Pulmonary artery endothelial cell (primary cell): ENCODE measurements around the gene JMJD1C. TPM values are rescaled to one million over a fixed set of nuclear protein-coding genes. Genes with fewer than 3 reads are reported as not detected.

Source experiments
- DNase-seq: peaks from one replicate; pipeline ENCODE4 v3.0.0-alpha.2; 2011; ENCODE audit warnings: low read depth, low spot score
- total RNA-seq: library from RNA; depleted of rRNA; stranded (reverse); fragments of >200 nt; gene quantifications from 2 replicates; pipeline ENCODE4 v1.2.3, GENCODE V29; 2014

Gene JMJD1C
- total RNA-seq, 1 donor from 2014 or later, result 122 TPM

DNA sequence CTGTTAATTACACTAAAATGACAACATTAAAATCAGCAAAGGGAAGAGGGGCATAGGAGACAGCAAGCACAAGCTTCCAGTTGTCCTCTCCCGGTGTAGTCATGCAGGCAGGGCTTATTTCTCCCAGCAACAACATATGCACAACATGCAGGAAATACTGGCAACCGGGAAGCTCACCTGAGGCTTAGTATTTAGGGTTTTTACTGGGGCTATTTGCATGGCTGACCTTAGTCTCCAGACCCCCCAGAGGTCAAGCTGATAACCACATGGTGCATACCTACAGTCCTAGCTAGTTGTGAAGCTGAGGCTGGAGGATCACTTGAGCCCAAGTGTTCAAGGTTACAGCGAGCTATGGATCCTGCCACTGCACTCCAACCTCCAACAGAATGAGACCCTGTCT, 12.8 kb upstream of the JMJD1C start:
- DNase-seq, result no peak

DNA sequence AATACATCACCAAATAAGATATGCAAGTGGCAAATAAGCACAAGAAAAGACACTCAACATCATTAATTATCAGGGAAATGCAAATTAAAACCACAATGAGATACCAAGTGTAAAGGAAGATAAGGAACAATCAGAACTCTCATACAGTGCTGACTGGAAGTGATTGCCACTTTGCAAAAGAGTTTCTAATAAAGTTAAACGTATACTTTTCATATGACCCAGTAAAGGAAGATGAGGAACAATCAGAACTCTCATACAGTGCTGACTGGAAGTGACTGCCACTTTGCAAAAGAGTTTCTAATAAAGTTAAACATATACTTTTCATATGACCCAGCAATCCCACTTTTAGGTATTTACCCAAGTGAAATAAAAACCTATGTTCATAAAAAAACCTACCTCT, 12.2 kb upstream of the JMJD1C start:
- DNase-seq, result no peak

DNA sequence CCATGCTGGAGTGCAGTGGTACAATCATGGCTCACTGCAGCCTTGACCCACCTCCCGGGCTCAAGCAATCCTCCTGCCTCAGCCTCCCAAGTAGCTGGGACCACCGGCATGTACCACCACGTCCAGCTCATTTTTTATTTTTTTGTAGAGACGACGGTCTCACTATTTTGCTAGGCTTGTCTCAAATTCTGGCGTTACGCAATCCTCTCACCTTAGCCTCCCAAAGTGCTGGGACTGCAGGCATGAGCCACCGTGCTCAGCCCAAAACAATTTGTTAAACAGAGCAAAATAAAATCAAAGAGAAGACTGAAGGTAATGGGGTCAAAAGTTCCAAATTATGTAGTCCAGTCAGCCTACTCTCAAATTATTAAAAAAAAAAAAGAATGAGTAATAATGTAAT, 8.7 kb upstream of the JMJD1C start:
- DNase-seq, result no peak

DNA sequence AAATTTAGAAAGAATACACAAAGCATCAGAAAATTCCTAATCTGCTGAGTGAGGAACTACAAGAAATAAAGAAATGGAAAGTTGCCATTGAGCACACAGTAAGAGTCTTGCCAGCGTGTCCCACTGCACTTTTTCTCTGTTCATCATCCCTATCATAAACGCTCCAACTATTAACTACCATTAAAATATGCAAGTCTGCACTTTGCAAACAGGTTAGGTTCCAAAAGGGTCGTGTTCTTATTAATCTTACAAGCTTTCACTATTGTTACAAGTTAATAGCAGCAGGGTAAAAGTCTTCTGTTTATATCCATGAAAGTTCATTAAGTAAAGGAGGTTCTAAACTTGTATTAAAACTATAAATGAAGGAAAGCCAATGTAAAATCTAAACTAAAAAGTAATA, 5.2 kb upstream of the JMJD1C start:
- DNase-seq, result no peak

DNA sequence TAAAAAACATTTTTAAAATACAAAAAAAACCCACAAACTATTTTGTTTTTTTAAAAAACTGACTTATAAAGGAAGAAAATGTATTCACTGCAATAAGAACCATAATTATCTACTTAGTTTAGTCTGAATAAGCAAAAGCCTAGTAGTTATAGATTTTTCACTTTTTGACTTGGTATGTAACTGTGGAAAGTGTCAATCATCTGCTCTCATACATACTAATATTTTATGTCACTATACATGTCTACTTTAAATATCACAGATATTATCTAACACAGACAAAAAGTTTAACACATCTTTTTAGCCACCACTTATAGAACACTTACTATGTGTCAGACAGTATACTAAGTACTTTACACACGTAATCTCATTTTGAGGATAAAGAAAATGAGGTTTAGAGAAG, 3.2 kb upstream of the JMJD1C start:
- DNase-seq, result no peak

DNA sequence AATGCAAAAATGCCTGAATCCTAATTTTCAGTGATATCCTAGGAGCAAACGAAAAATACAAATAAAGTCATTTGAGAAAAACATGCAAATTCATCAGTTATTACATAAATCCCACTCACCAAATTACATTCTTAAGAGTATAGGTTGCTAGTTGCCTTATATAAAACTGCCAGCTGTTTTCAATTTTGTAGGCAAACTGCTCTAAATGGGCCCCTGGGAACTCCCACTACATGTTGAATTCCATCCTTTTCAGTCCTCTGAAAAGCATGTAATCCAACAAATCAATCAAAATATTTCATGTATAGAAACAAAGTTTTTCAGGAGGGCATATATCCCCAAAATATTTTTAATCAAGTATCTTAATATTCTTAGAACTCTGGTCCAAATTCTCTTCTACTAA, 2.1 kb upstream of the JMJD1C start:
- DNase-seq, result no peak

- peak; percentile 19 for DNase-seq
These were observed 563 bp upstream of the JMJD1C start for GRCh38 chr10:63466144-63466935.

GRCh38 chr10:63464402-63465292, 1.1 kb downstream of the JMJD1C start:
- no peak for DNase-seq

- no peak for DNase-seq
These were observed 3.3 kb downstream of the JMJD1C start for GRCh38 chr10:63462442-63462841.

DNA sequence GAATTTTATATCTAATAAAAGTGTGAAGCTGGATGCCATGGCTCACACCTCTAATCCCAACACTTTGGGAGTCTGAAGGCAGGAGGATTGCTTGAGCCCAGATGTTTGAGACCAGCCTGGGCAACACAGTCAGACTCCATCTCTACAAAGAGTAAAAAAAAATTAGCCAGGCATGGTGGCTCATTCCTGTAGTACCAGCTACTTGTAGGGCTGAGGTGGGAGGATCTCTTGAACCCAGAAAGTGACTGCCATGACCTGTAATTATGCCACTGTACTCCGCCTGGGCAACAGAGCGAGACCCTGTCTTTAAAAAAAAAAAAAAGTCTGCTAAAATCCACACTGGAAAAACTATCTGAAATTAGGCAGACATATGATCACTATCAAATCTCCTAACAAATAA, 7.6 kb downstream of the JMJD1C start:
- no peak for DNase-seq

- DNase-seq, result no peak
These were observed 8.2 kb downstream of the JMJD1C start for GRCh38 chr10:63457594-63457993.

- DNase-seq, result no peak
These were observed 9.2 kb downstream of the JMJD1C start for GRCh38 chr10:63456437-63457210.

GRCh38 chr10:63455507-63455906, 10.3 kb downstream of the JMJD1C start:
- no peak for DNase-seq

- no peak for DNase-seq
These were observed 11.1 kb downstream of the JMJD1C start for GRCh38 chr10:63454631-63455030.

GRCh38 chr10:63452524-63452923, 13.3 kb downstream of the JMJD1C start:
- DNase-seq, result no peak

- no peak for DNase-seq
These were observed 18.9 kb downstream of the JMJD1C start for GRCh38 chr10:63446716-63447440.

- DNase-seq, result no peak
These were observed 24.4 kb downstream of the JMJD1C start for GRCh38 chr10:63441404-63441803.

DNA sequence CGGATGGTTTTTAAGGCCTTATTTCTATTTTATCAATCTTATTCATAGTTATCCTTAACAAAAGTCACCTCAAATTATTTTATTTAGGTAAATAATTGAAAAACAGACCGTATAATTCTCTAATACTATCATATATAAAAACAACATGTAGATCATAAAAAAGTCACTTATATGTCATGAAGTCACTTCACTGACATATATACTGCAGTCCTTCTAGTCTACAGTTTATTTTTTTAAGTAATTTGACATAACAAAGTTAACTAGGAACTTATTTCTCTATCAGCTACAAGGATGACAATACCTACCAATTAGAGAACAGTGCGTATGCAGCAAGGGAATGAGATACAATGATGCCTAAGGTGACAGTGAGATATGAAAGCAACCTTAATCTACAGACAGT, 26.2 kb downstream of the JMJD1C start:
- no peak for DNase-seq

DNA sequence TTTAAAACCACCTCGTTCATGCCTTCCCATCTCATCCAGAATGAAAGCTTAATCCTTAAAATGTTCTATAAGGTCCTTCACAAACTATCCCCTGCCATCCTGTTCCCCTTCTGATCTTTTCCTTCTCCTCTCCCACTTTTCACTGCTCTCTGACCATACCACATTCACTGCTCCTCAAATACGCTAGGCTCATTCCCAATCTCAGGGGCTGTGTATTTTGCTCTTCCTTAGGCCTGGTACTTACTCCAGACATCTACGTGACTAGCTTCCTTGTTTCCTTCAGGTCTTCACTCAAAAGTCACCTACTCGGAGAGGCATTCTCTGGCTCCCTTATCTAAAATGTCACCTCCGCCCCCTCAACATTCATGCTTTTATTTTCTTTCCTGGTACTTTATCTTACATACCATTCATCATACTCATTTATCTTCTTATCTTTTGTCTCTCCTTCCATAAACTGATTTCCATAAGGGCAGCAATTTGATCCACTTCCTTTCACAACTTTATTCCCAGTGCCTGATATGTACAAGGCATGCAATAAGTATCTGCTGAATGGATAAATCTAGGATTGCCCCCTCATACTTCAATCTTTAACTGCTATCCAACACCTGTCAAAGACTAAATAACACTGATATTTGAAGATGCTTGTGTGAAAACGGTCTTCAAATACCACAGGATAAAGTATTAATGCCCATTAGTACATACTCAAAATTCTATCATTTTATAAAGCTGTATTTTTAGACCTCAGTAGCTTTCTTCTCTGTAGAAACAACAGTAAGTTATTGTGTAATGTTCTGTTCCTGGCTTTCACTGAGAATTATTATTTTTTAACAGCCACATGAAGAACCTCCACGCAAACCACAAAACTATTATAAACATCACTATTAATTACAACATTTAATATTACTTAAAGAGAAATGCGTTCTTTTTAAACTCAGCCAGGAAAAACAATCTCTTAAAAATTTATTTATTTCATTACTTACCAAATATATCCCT, 27.0 kb downstream of the JMJD1C start:
- DNase-seq, result no peak
